ENCODE results near the gene CTSW. TPM values are rescaled to one million over a fixed set of nuclear protein-coding genes. Genes with fewer than 3 reads are reported as not detected.
A peak's percentile ranks its signal among the peaks of the same experiment; 100 is the strongest.

The CTSW gene
- total RNA-seq, 4 donors from 2014 or later, result 0.67 to 7.6 (median 2.7) TPM

- peak; percentile 93 to 97 for DNase-seq
- Histone ChIP-seq H3K4me1 (peaks cover 13 to 15% of the 10 kb centered on the region in 2 donors), H3K4me3 (replicated peaks in 1 of 3) (peak within 1 kb of the TSS in 2 of 3 donors; percentile 37 to 46), H3K27ac (peak within 1 kb of the TSS in 2 of 3 donors; percentile 30 to 42), H3K9me3 (no peaks in the 10 kb centered on the region), H3K27me3 (peaks cover 9% of the 10 kb centered on the region), H3K36me3 (no peaks in the 10 kb centered on the region)
- peak in 1 of 2 donors; percentile 49 for TF ChIP-seq POLR2A (IDR thresholded peaks at IDR 0.05)
- TF ChIP-seq CTCF (IDR thresholded peaks at IDR 0.05), result no peak
- intact Hi-C loops (cut with DNase I), result no loop called here
- 2 to 5% methylated on average over 8 to 43 of the region's 80 CpGs for WGBS, 2 donors
Measured at GRCh38 chr11:65900125-65900898, 20.7 kb downstream of the CTSW start, which contains the start of gene FOSL1. Gene FOSL1, minus strand, starts transcription at chr11:65900388. Its CDS starts 49 bp downstream, at chr11:65900339.

GRCh38 chr11:65900899-65901180 lies 21.2 kb downstream of the CTSW start:
- Histone ChIP-seq H3K27ac (no peak overlapping the region), H3K9me3 (no peaks in the 10 kb centered on the region), H3K27me3 (peaks cover 9% of the 10 kb centered on the region), H3K36me3 (no peaks in the 10 kb centered on the region), H3K4me3 (replicated peaks in 1 of 3) (no peak overlapping the region), H3K4me1 (peaks cover 13 to 15% of the 10 kb centered on the region in 2 donors)
- 58 to 70% methylated on average over 11 of the region's 11 CpGs for WGBS, 2 donors
- DNase-seq, result no peak
- TF ChIP-seq POLR2A (IDR thresholded peaks at IDR 0.05) (no peak), CTCF (IDR thresholded peaks at IDR 0.05) (no peak)
- intact Hi-C loops (cut with DNase I), result no loop called here

GRCh38 chr11:65903068-65903481 lies 23.4 kb downstream of the CTSW start:
- TF ChIP-seq POLR2A (IDR thresholded peaks at IDR 0.05), result no peak
- TF ChIP-seq CTCF (IDR thresholded peaks at IDR 0.05), result no peak
- no peaks in the 10 kb centered on the region for H3K36me3 ChIP-seq
- intact Hi-C loops (cut with DNase I), result no loop called here
- peaks cover 9% of the 10 kb centered on the region for H3K27me3 ChIP-seq
- DNase-seq, result no peak
- H3K4me1 ChIP-seq, result peaks cover 13 to 15% of the 10 kb centered on the region in 2 donors
- H3K4me3 ChIP-seq (replicated peaks in 1 of 3), result no peak overlapping the region
- no peaks in the 10 kb centered on the region for H3K9me3 ChIP-seq
- 14 to 50% methylated on average over 4 of the region's 5 CpGs for WGBS, 2 donors
- no peak overlapping the region for H3K27ac ChIP-seq

GRCh38 chr11:65903715-65904114 lies 24.1 kb downstream of the CTSW start:
- Histone ChIP-seq H3K27ac (no peak overlapping the region), H3K9me3 (no peaks in the 10 kb centered on the region), H3K4me1 (peaks cover 13 to 15% of the 10 kb centered on the region in 2 donors), H3K27me3 (peaks cover 9% of the 10 kb centered on the region), H3K36me3 (no peaks in the 10 kb centered on the region), H3K4me3 (replicated peaks in 1 of 3) (no peak overlapping the region)
- DNase-seq, result no peak
- intact Hi-C loops (cut with DNase I), result no loop called here
- 83 to 84% methylated on average over 8 of the region's 8 CpGs for WGBS, 2 donors
- TF ChIP-seq POLR2A (IDR thresholded peaks at IDR 0.05) (no peak), CTCF (IDR thresholded peaks at IDR 0.05) (no peak)

GRCh38 chr11:65906602-65907001 lies 27.0 kb downstream of the CTSW start:
- Histone ChIP-seq H3K9me3 (no peaks in the 10 kb centered on the region), H3K27ac (no peak overlapping the region), H3K4me1 (peaks cover 0 to 4% of the 10 kb centered on the region in 2 donors), H3K36me3 (no peaks in the 10 kb centered on the region), H3K27me3 (no peaks in the 10 kb centered on the region), H3K4me3 (replicated peaks in 1 of 3) (no peak overlapping the region)
- 92% methylated on average over 5 of the region's 5 CpGs for WGBS, 2 donors
- DNase-seq, result no peak
- TF ChIP-seq POLR2A (IDR thresholded peaks at IDR 0.05) (no peak), CTCF (IDR thresholded peaks at IDR 0.05) (no peak)
- intact Hi-C loops (cut with DNase I), result no loop called here

Data from thyroid gland (tissue), 4 donors.